Vagina (tissue), 2 donors: ENCODE measurements around the gene KCNJ18. TPM values are rescaled to one million over a fixed set of nuclear protein-coding genes. Genes with fewer than 3 reads are reported as not detected.
"Not testable (repeated sequence)": the region's sequence is repeated elsewhere in the genome, so short reads cannot be mapped to it uniquely, and the experiment has no call there.

Experiments used
- DNase-seq, 2 donors: peaks; one replicate each; pipeline ENCODE4 v3.0.0-alpha.2; 2017; ENCODE audit errors: extremely low spot score in 2 of 2
- H3K27ac ChIP-seq: fragments of 200-600 bp; sonication (generic); one replicate; pipeline ENCODE4 v1.5.1; 2019
- H3K27me3 ChIP-seq: fragments of 200-600 bp; sonication (generic); one replicate; pipeline ENCODE4 v1.5.1; 2019
- H3K36me3 ChIP-seq, 2 donors: fragments of 200-600 bp; sonication (generic); one replicate each; pipeline ENCODE4 v1.5.1; 2017 to 2019
- H3K4me1 ChIP-seq: fragments of 200-600 bp; sonication (generic); one replicate; pipeline ENCODE4 v1.5.1; 2019
- H3K4me3 ChIP-seq, 2 donors: fragments of 200-600 bp; sonication (generic); 1 replicate in 1 of 2; 2 replicates in 1 of 2; pipeline ENCODE4 v1.5.1; 2016 to 2019
- H3K9me3 ChIP-seq: fragments of 200-600 bp; sonication (generic); one replicate; pipeline ENCODE4 v1.5.1; 2019
- POLR2A ChIP-seq, 2 donors: fragments of 450-650 bp; IDR thresholded peaks; one replicate each; pipeline ENCODE4 v1.6.1; 2017; ENCODE audit warnings: antibody characterized with exemption in 2 of 2, mild to moderate bottlenecking in 2 of 2, moderate library complexity in 2 of 2
- POLR2AphosphoS5 ChIP-seq, 2 donors: sonication (generic); formaldehyde crosslinking; IDR thresholded peaks; one replicate each; pipeline ENCODE4 v1.9.0; 2017; ENCODE audit warnings: antibody characterized with exemption in 2 of 2, mild to moderate bottlenecking in 2 of 2, low read depth in 1 of 2; ENCODE audit not compliant: insufficient read depth in 1 of 2
- intact Hi-C: fragments of 100-400 bp; cut with DNase I; formaldehyde crosslinking; loops from one replicate; pipeline ENCODE4 v1.15.1; 2023
- total RNA-seq: library from RNA; depleted of rRNA; stranded (reverse); fragments of >200 nt; gene quantifications from one replicate; pipeline ENCODE4 v1.2.3, GENCODE V29; 2016
- TF ChIP-seq, protein P1 (sequence below), 3 experiments: fragments of 450-650 bp in 2 of 3; fragments of 200-600 bp in 1 of 3; sonication (generic) in 1 of 3; IDR thresholded peaks; one replicate each; pipeline ENCODE4 v1.5.1; 2017 to 2019; ENCODE audit warnings: antibody characterized with exemption in 3 of 3, mild to moderate bottlenecking in 2 of 3, moderate library complexity in 2 of 3

The KCNJ18 gene
- total RNA-seq, 1 donor from 2014 or later: not detected

DNA sequence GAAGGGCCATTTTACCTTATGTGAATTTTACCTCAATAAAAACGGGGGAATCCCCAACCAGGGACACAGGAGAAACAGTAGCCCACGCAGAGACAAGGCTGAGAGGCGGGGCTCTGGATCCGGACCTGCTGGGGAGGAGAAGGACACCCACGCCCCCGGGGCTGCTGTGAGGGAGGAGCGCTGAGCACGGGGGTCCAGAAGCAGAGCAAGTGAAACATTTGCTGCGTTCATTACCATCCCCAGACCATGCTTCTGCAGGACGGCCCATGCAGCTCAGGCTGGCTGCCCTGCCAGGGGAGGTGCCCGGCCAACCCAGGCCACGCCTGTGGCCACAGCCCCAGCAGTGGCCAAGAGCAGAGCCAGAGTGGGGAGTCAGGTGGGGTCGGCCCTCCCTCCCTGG is 50.0 kb downstream of the KCNJ18 start:
- Histone ChIP-seq H3K36me3 (no peaks in the 10 kb centered on the region), H3K27me3 (no peaks in the 10 kb centered on the region), H3K4me3 (no peak overlapping the region), H3K27ac (no peak overlapping the region), H3K9me3 (no peaks in the 10 kb centered on the region), H3K4me1 (no peaks in the 10 kb centered on the region)
- TF ChIP-seq POLR2A (IDR thresholded peaks at IDR 0.05) (no peak), POLR2AphosphoS5 (IDR thresholded peaks at IDR 0.05; ENCODE audit: insufficient read depth in 1 of 2, low read depth in 1 of 2) (no peak)
- TF ChIP-seq, protein P1, sequence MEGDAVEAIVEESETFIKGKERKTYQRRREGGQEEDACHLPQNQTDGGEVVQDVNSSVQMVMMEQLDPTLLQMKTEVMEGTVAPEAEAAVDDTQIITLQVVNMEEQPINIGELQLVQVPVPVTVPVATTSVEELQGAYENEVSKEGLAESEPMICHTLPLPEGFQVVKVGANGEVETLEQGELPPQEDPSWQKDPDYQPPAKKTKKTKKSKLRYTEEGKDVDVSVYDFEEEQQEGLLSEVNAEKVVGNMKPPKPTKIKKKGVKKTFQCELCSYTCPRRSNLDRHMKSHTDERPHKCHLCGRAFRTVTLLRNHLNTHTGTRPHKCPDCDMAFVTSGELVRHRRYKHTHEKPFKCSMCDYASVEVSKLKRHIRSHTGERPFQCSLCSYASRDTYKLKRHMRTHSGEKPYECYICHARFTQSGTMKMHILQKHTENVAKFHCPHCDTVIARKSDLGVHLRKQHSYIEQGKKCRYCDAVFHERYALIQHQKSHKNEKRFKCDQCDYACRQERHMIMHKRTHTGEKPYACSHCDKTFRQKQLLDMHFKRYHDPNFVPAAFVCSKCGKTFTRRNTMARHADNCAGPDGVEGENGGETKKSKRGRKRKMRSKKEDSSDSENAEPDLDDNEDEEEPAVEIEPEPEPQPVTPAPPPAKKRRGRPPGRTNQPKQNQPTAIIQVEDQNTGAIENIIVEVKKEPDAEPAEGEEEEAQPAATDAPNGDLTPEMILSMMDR (IDR thresholded peaks at IDR 0.05): no peak
- no peak for DNase-seq
- intact Hi-C loops: no loop called here

DNA sequence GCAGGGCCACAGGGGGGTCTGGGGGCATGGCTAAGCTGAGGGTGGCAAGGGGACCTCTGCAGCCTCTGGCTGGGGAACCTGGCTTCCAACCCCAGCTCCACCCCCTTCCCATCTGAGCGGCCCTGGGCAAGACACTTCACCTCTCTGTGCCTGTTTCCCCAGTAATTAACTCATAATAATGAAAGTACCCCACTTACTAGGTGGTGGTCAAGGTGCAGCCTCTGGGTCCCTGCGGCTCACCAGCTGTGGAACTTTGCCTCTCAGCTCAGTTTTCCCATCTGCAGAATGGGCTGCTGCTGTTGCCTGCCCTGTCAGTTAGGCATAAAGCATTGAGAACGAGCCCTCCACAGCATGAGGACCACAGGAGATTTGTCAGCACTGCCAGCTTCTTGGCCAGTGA is 51.8 kb downstream of the KCNJ18 start:
- H3K4me3 ChIP-seq, H3K27me3 ChIP-seq, H3K27ac ChIP-seq, H3K4me1 ChIP-seq, intact Hi-C loops, H3K36me3 ChIP-seq, H3K9me3 ChIP-seq: not testable (repeated sequence)
- DNase-seq: peak in 1 of 2 donors; percentile 96

DNA sequence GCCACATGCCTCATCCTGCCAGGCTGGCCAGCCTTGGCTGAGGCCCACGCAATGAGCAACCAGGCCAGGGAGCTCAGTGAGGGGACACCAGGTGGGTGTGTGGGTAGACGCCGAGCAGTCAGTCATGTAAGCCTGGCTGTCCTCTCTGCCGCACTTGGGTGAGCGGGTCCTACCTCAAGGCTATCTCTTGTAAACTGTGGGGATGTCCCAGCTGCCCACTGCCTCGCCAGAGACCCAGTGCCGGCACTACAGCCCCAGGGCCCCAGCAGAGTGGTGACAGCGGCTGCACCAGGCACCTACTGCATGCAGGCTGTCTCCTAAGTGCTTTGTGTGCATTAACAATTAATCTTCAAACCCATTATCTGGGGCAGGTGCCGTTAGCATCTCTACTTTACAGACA is 52.3 kb downstream of the KCNJ18 start:
- H3K27ac ChIP-seq, H3K36me3 ChIP-seq, H3K4me1 ChIP-seq, intact Hi-C loops, H3K27me3 ChIP-seq, H3K4me3 ChIP-seq, DNase-seq, H3K9me3 ChIP-seq: not testable (repeated sequence)

DNA sequence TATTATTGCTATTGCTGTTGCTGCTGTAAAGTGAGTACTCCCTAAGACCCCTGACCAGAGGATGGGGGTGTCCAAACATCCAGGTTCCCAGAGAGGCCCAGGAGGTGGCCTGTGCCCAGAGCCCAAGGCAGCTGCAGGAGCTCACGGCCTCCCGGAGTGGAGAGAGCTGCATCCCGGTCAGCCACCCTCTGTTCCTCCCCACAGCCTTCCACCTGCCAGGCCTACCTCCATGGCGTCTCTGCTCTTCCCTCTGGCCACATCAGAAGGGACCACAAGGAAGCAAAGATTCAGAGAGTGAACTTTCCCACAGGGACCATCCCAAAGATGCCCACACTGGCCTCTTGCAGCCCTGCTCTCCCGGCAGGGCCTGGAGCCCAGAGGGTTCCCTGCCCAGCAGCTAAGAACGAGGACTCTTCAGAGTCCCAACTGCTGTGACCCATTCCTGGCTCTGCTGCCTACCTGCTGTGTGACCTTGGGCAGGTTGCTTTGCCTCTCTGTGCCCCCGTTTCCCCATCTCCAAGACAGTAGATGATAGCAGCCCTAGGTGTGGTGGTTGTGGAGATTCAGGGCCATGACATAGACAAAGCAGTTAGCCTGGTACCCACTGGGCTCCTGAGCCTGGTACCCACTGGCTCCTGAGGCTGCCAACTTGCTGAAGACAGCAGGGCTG is 53.2 kb downstream of the KCNJ18 start:
- H3K27me3 ChIP-seq, H3K4me1 ChIP-seq, H3K4me3 ChIP-seq, intact Hi-C loops, H3K36me3 ChIP-seq, H3K9me3 ChIP-seq, H3K27ac ChIP-seq: not testable (repeated sequence)
- DNase-seq: peak in 1 of 2 donors; percentile 96

DNA sequence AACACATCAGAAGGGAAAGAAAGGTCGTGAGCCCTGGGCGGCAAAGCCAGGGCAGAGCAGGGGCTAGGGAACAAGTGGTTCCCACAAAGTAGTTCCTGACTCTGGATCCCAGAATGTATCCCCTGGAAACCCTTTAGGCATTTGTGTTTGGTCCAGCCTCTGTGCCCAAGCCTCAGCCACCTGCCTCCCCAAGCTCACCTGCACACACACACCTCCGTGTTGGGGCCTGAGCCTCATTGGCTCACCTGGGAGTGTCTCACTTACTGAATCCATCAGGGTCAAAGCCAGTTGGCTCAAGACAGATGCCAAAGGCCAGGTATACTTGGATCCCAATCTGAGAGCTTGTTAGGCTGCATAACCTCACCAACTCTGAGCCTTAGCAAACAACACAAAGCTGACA is 54.1 kb downstream of the KCNJ18 start:
- H3K36me3 ChIP-seq, H3K4me3 ChIP-seq, H3K4me1 ChIP-seq, H3K27me3 ChIP-seq, intact Hi-C loops, H3K27ac ChIP-seq, H3K9me3 ChIP-seq: not testable (repeated sequence)
- DNase-seq: peak in 1 of 2 donors; percentile 58

DNA sequence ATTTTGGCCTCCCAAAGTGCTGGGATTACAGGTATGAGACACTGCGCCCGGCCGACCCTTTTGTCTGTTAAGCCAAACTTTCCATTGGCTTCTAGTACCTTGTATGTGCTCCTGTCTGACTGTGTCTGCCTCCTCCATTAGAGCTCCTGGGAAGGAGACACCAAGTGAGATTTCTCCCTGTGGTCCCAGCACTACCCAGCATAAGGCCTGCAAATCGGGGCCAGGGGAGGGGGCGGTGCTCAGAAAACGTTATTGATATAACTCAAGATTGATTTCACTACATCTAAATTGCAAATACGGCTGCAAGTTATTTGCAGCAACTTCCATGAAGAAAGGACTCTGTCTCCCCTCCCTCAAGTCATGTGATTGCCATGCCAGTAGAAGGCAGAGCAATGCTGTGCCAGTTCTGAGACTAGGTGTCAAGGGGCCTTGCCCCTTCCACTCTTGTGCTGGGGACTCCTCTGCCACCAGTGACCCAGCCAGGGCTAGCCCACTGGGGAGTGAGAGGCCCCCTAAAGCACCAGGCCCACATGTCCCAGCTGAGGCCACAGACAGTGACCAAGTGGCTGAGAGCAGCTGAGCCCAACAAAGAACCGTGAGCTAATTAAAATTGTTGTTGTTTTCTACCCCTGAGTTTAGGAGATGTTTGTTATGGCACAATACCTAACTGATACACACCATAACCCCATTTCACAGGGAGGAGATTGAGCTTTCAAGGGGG is 55.0 kb downstream of the KCNJ18 start:
- intact Hi-C loops, H3K4me3 ChIP-seq: not testable (repeated sequence)
- peak in 1 of 2 donors; percentile 96 for DNase-seq

DNA sequence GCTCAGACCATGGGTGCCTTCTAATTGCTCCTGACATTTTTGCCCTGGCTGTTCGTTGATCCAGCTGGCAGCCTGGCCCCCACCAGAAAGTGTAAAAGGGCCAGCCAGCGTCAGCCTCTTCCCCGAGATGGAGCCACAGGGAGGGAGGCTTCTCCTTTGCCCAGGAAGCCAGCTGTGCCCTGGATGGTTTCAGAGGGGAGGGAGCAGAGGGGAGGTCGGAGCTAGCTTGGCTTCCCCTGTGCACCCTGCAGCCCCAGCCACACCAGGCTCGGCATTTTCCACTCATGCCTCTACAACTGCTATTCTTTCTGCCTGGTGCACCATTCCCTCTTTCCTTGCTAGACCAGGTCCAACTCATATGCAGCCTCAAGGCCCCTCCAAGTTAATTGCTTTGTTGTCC is 56.4 kb downstream of the KCNJ18 start:
- H3K27ac ChIP-seq, H3K27me3 ChIP-seq, intact Hi-C loops, H3K4me1 ChIP-seq, H3K36me3 ChIP-seq, H3K4me3 ChIP-seq, H3K9me3 ChIP-seq: not testable (repeated sequence)
- peak in 1 of 2 donors; percentile 81 for DNase-seq

More for the DNA sequence above, 55.0 kb downstream of the KCNJ18 start:
- H3K9me3 ChIP-seq, H3K27me3 ChIP-seq, H3K36me3 ChIP-seq, H3K27ac ChIP-seq, H3K4me1 ChIP-seq: not testable (repeated sequence)

DNA sequence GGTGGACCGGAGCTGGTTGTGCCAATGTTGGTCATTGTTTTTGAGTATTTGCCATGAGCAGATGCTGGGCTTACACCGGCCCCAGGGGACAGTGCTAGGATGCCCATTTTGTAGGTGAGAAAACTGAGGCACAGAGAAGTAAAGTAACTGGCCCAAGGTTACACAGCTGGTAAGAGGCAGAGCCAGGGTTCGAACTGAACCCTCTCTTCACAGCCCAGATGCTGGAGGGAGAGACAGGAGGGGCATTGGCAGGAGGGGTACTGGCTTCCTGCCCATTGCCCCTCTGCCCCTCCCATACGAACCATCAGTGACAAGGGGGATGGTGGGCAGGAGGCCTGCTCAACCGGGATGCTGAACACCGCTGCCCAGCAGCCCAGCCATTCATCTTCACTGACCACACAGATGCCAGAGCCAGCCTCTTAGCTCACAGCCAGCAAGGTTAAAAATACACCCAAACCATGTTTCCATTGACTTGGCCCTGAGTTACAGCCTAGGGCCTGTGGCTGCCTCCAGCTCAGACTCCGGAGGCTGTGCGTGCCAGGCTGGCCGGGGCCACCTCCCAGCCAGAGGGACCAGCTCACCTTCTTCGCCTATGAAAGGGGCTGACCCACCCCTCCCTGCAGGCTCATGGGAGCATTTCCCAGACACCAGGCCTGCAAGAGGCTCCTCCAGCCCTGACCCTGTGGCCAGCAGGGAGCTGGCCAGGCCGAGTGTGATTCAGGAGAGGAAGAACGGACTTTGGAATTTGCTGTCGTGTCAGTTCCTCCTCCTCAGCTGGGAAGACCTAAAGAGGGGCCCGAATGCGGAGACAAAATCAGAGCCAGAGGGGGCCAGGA is 57.6 kb downstream of the KCNJ18 start:
- intact Hi-C loops, H3K9me3 ChIP-seq, H3K4me3 ChIP-seq, H3K36me3 ChIP-seq, H3K27me3 ChIP-seq, H3K27ac ChIP-seq, H3K4me1 ChIP-seq: not testable (repeated sequence)
- DNase-seq: peak in 1 of 2 donors; percentile 77

DNA sequence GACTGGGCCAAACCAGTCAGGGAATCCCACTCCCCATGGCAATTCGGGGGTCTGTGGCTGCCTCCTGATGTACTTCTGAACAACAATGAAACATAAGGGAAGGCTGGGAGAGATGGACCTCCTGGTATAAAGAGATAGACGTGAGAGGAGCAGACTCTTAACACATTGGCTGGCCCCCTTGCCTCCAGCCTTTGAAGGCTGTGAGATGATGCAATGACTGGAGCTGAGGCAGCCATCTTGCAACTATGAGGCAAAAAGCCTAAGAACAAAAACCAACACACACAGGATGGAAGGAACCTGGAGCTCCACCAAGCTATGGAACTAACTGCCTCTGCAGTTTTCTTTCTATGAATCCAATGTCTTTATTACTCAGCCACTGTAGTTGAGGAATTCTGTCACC is 58.8 kb downstream of the KCNJ18 start:
- H3K27ac ChIP-seq, H3K9me3 ChIP-seq, intact Hi-C loops, H3K36me3 ChIP-seq, H3K4me3 ChIP-seq, H3K4me1 ChIP-seq, H3K27me3 ChIP-seq: not testable (repeated sequence)
- peak in 1 of 2 donors; percentile 90 for DNase-seq
